AG20443 (cell line): Measurements from ENCODE around the gene HIVEP3.

Experiments
- DNase-seq: peaks from one replicate; pipeline ENCODE4 v3.0.0; 2012; ENCODE audit warnings: low spot score, mixed read lengths

HIVEP3 gene

DNA sequence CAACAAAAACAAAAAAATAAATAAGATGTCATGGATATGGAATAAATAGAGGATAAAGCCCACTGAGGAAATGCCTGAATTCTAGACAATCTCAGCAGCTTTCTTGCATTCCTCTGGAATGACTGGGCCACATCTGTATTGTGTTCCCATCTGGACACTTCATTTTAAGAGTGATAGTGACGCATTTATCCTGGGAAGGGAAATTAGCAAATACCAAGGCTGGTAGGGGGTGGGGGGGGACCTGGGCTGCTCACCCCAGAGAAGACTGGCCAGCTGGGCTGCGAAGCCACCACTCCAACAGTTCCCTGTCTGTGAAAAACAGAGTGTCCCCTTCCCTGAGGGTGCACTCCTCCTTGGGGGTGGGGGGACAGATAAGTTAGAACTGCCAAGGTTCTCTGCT is 106.3 kb downstream of the HIVEP3 start:
- peak; percentile 89 for DNase-seq

DNA sequence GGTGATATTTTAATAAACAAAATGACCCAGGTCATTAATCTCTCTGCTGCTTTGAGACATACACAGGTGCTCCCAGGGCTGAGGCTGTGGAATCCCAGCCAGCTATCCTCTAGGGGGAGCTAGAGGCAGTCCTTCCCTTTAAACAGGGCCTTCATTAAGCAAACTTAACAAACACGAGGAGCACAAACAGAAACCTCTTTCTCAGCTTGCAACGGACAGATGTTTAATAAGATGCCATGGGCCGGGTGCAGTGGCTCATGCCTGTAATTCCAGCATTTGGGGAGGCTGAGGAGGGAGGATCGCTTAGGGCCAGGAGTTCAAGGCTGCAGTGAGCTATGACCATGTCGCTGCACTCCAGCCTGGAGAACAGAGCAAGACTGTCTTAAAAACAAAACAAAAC is 106.7 kb downstream of the HIVEP3 start:
- DNase-seq = peak; percentile 66

DNA sequence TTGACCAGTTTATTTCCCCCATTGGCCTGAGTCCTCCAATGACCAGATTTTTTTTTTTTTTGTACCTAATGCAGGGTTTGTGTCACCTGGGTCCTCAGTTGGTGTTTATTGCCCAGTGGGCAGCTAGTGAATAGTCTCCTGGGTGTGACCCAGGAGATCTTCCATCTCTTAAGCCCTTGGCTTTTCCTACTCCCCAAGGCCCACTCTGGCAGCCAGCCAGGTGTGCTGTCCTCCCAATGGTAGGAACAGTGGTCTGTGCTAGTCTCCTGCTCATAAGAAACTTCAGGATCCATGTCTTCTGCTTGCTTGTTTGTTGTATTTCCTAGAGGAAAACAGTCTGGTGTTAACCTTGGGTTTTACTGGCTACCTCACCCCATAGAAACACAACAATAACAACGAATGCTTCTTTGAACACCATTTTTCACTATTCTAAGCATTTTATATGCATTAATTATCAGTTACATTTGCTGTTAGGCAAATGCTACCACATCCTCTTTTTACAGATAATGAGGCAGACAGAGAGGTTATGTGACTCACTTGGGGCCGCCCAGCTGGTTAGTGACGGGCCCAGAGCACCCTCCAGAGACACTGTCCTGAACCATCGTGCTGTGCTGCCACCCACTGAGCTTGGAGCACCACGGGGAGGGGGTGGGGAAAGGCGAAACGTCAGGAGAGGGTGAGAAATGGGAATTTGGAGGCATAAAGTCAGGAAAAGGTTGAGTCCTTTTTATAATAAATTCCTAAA is 107.5 kb downstream of the HIVEP3 start:
- DNase-seq = no peak

DNA sequence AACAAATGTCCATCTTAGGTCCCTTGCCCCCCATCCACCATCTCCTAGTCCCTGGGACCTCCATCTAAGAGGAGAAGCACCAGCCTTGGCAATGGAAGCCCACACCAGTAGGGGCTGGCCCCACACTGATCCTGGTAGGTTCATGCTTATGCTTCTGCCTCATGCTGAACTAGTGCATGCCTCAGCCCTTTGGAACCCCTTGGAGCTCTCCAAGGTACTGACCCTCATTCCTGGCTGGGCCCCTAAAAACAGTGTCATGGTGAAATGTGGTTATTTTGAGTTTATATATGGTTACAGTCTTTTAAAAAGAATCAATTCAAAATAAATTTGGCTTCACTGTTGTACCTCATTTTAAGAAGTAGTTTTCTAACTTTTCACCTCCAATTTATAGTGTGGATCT is 108.3 kb downstream of the HIVEP3 start:
- DNase-seq = peak; percentile 53

DNA sequence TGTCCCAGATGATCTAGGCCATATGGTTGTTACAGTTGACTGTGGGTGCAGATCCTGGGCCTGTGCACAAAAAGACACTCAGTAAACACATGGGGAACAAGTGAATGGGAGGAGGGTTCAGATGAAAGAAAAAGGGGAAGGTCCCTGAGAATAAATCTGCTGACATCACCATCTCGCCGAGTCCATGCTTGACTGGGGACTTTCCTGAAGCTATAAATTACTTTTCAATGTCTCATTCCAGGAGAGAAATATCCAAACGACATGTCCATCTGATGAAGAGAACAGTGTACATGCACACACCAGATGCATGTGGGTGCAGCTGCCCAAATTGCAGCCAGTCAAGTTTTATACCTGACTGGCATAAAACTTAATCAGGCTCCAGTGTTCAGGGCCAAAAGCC is 109.0 kb downstream of the HIVEP3 start:
- no peak for DNase-seq

DNA sequence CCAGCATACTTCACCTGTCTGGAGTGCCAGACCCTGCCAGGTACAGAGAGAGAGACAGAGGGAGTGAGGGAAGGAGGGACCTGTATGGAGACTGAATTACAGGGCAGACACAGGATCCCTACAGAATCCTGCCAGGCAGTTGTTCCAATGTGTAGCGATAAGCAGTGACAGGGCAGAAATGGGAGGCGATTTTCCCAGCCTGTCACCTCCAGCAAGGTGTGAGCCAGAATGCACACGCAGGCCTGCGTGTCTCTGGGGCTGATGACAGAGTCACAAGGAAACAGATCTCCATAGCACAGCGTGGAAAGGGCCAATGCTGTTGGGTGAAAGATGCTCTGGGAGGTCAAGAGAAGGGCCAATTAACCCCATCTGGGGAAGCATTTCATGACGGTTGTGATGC is 111.3 kb downstream of the HIVEP3 start:
- no peak for DNase-seq

DNA sequence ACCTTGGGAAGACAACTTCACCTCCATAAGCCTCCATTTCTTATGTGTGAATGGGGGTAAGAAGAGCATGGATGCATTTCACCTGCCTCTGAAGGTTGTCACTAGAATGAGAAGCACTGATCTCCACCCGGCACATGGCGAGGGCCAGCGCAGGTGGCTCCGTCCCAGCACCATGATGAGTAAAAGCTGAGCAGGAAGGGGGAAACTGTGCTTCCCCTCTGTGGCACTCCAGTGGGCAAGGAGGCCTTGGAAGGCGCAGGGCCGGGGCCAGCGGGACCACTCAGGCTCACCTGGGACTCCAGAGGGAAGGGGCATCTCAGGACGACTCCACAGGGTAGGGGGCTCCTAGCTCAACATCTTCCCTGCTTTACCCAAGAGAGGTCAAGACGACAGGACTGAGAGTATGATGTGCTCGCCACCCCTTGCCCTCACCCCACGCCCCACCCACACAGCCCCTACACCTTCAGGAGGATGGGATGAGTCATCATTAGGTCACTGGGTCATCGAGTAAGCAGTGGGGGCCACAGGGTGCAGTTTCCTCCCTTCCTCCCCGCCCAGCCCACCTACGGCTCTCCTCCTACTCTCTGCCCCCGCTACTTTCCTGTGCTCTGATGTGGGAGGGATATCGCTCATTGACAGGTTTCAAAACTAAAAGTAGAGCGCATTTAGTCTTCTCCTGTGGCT is 112.1 kb downstream of the HIVEP3 start:
- DNase-seq = no peak

DNA sequence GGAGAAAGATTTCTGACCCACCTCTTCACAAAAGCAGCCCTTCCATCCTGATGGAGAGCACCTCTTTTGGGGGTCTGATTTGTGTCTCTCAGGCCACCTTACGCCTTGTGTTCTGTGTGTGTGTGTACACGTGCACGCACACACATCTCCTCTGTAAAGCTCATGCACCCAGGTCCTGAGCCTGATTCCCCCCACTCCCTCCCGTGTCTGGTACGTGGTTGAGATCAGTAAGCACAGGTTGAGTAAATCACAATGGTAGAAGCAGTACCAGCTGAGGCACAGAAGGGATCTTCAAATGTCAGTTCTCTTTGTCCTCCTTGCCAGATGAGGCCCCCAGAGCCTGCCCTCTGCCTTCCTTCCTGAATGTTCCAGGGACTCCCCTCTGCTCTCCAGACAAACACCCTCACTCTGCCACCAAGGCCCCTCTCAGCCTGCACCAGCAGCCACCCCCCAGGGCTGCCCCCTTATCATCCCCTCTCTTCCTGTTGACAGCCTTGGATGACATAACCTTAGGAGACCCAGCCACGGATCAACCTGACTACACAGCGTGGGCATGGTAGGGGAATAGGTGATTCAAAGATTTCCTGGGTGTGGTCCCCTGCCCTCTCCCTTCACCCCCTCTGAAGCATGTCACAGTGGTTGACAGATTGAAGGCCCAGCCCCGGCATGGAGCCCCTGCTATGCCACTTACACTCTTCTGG is 112.8 kb downstream of the HIVEP3 start:
- DNase-seq = no peak

DNA sequence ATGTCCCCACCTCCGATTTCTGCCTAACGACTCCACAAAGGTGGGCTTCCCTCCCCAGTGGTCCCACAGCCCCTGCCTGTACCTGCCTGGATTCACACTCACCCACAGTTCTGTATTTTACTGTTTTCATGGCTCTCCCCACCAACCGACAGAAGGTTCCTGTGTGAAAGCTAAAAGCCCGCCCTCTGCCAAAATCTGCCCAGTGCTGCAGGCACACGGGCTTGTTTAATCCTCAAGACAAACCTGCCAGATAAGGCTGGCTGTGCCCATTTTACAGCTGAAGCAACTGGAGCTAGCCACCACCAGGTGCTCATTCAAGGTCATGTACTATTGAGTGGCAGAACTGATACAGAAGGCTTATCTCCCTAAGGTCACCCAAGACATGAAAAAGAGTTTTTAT is 114.5 kb downstream of the HIVEP3 start:
- no peak for DNase-seq

DNA sequence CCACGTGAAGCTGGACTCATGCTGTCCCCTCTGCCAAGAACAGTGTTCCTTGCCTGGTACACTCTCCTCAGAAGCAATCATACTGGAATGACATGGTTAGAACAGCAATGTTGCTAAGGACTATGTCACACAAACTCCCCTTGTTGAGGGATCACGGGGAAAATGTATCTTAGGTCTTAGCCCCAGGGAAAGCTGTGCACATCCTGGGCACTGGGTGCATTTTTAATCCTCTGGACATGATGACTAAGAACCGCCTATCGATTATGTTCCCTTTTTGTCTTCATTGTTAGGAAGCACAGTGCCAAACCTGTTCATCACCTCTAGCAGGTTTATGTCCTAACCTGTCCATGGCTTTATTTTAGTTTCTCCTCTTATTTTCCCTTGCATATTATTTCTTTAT is 115.1 kb downstream of the HIVEP3 start:
- DNase-seq = no peak

DNA sequence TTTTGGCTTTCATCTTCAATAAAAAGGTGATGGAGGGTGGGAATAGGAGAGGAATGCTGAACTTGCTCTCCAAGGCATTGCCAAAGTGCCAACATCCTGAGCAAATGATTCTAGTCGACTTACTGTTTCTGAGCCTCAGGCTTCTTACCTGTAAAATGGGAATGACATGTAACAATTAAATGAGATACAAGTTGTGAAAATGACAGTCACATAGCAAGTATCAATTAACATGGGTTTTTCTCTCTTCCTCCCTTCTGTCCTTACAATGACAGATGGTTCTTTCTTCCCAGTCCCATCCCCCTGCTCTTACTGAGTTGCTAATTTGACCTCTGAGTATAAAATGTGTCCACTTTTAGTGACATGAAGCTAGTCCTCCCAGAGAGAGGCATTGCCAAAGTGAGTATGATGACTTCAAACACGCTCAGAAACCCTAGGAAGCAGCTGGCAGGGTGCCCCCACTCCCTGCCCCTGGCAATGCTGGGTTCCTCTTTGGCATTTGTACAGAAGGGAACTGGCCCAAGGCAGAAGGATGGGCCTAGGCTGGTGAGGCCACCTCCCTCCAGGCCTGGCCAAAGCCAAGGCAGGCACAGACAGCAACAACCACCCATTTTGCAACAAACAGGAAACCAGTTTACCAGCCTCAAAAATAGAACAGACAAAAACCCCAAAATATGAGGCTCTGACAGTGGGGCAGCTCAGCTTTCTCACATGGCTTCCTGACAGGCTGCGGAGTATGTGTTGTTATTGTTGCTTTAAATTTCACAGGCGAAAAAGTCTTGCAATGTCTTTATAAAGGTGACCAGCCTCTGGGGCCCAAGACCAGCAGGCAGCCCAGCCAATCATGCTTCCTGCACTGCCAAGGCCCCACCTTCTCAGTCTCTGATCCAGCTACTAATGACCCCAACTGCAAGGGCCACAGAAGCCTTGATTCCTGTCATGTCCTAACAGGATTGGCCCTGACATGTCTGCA is 115.9 kb downstream of the HIVEP3 start:
- DNase-seq = peak; percentile 13

DNA sequence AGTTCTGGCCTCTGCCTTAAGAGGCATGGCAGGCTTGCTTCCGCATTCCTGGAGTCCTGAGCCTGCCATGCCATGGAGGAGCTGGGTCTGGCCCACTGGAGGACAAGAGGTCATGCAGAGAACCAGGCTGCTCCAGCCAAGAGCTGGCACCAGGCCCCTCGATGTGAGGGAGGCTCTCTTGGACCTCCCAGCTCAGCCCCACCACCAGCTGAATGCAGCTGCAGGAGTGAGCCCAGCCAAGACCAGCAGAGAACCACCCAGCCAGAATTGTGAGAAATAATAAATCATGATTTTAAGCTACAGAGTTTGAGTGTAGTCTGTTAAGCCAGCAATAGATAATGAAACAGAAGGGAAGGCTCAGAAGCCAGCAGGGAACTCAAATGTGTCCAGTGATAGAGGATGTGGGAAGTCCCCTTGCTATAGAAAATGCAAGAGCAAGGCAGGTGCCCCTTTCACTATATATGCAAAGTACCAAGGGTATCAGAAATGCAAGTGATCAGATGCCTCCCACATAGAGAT is 118.4 kb downstream of the HIVEP3 start:
- DNase-seq = no peak

DNA sequence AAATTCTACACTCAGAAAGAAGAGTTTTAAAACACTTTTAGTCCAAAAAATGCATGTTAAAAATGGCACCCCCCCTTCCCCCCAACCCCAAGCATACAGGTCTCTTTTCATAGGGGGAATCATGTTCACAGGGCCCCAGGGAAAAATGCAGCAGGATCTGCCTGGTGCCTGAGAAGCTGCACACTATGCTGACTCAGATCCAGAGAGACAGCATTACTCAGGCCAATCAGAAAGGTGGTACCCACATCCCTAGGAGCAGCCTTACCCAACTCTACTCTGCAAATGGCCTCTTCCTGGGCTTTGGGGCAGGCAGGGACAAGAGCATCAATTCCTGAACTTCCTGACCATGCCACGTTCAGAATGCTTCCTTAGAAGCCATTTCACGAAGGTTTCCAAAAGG is 119.0 kb downstream of the HIVEP3 start:
- DNase-seq = peak; percentile 22

DNA sequence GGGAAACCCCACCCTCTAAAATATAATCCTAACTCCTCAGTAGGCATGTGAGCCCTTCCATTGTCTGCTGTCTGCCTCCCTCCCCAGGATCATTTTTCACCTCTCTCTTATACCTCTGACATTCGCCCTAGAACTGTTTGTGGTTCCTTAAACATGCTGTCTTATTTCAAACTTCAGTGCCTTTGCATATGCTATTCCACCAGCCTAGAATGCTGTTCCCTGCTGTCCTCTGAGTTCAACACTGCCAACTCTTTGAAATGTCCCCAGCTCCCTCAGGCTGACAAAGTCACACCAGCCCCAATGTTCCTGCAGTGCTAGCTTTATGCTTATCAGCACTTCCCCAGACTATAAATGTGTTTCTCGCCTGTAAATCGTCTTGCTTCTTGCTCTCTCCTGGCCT is 119.5 kb downstream of the HIVEP3 start:
- no peak for DNase-seq

DNA sequence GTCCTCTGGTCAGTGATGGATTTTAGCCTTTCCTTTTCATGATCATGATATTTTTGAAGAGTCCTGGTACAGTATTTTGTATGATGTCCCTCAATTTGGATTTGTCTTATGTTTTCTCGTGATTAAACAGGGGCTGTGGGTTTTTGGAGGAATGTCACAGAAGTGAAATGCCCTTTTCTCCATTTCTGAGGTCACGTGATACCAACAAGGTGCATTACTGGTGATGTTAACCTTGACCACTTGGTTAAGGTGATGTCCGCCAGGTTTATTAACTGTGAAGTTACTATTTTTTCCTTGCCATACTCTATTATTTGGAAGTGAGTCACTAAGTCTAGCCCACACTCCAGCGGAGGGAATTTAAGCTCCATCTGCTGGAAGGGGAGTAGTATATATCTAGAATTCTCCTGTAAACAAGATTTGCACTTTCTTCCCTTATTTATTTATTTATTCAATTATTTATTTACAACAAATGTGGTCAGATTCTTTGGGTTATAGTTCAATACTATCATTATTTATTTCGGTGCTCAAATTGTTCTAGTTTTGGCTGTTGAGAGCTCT is 123.4 kb downstream of the HIVEP3 start:
- peak; percentile 38 for DNase-seq

DNA sequence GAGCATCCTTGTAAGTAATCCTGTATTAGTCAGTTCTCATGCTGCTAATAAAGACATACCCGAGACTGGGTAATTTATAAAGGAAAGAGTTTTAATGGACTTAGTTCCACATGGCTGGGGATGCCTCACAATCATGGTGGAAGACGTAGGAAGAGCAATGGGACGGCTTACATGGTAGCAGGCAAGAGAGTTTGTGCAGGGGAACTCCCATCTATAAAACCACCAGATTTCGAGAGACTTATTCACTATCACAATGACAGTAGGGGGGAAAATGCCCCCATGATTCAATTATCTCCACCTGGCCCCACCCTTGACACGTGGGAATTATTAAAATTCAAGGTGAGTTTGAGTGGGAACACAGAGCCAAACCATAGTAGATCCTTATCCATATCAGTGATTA is 124.7 kb downstream of the HIVEP3 start:
- DNase-seq = no peak

DNA sequence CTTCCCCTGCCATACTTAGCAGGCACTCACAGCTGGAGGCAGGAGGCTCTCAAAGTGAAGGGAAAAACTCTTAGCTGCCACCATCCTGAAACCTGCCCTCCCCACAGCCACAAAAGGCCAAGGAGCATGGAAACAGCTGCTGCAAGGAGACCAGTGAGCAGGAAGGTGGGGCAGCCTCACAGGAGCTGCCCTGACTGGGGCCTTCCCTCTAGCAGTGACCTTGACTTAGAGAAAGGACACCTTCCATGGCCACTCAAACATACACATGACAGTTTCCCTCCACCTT is 126.3 kb downstream of the HIVEP3 start:
- no peak for DNase-seq

DNA sequence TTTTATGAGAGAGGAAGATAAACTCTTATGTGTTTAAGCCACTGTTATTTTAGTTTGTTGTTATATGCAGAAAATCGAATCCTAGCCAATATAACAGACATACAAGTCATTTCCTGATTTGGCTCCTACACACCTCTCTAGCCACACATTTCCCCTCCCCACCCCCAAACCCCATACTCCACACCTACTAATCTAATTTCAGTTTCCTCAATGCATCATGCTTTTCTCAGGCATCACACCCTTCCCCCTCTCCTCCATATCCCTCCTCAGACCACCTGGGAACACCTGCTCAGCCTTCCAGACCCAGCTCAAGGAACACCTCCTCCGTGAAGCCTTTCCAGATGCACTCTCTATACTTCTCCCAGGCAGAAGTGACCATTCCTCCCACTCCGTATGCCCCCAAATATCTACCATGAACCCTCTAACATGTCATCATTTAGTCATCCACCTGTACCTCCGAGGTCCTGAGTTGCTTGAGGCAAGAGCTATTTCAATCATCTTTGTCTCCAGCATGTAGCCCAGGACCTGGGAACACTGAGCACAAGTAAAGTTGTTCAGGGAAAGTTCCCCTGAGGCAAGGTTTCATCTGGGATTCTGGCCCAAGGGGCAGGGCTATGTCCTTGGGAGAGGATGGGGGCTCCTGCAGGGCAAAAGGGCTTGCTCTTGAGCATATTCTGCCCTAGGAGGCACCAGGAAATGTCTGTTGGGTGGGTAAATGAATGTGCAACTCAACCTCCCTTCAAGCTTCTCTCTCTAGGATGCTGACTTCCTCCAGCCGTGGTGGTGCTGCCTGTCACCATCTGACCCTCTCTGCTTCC is 126.8 kb downstream of the HIVEP3 start:
- no peak for DNase-seq

DNA sequence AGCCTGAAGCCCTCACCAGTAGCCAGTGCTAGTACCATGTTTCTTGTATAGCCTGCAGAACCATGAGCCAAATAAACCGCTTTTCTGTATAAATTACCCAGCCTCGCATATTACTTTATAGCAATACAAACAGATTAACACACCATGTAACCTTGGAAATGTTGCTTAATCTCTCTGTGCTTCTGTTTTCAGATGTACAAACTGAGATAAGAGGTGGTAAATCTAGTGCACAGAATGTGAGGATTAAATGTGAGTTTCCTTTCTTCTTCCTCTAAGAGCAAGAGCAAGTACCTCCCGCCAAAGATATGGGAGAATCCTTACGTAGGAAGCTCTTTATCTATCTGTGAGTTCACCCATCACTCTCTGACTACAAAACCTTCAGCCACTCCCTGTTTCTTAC is 128.4 kb downstream of the HIVEP3 start:
- DNase-seq = no peak

DNA sequence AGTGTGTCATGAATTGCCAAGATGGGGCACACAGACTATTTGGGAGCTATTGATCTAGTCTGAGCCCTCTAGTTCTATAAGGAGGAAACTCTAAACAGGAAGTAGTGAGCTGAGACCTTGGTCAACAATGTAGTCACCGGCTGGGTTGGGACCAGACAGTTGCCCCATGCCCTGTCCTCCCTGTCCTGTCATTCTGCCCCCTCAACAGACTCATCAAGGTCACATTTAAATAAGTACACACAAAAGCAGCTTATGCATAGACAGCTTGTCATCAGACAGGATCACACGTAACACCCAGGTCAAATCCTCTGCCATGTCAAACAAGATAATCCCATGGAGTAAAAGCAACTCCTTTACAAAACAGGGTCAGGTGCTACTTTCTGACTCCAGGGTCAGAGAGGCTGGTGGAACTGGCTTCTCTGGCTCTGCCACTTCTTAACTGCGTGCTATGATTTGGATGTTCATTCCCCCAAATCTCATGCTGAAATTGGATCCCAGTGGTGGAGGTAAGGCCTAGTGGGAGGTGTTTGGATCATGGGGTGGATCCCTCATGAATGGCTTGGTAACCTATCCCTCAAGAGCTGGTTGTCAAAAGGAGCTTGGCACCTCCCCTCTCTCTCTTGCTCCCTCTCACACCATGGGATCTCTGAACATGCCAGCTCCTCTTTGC is 128.9 kb downstream of the HIVEP3 start:
- DNase-seq = no peak
